Mammary epithelial cell (primary cell): ENCODE results near the gene PHLPP1.

Source experiments
- CTCF ChIP-seq, 2 donors: IDR thresholded peaks in 1 of 2; conservative IDR thresholded peaks in 1 of 2; 2 replicates each; pipeline ENCODE4 v1.5.1; 2011 to 2012; ENCODE audit warnings: inconsistent platforms in 2 of 2, low read length in 2 of 2, mild to moderate bottlenecking in 2 of 2, control low read depth in 1 of 2, low read depth in 1 of 2; ENCODE audit not compliant: insufficient read depth in 1 of 2; ENCODE audit errors: extremely low read depth in 1 of 2
- EZH2 ChIP-seq: IDR thresholded peaks from 2 replicates; pipeline ENCODE4 v1.6.1; 2012; ENCODE audit warnings: low read length, inconsistent platforms, borderline replicate concordance

DNA sequence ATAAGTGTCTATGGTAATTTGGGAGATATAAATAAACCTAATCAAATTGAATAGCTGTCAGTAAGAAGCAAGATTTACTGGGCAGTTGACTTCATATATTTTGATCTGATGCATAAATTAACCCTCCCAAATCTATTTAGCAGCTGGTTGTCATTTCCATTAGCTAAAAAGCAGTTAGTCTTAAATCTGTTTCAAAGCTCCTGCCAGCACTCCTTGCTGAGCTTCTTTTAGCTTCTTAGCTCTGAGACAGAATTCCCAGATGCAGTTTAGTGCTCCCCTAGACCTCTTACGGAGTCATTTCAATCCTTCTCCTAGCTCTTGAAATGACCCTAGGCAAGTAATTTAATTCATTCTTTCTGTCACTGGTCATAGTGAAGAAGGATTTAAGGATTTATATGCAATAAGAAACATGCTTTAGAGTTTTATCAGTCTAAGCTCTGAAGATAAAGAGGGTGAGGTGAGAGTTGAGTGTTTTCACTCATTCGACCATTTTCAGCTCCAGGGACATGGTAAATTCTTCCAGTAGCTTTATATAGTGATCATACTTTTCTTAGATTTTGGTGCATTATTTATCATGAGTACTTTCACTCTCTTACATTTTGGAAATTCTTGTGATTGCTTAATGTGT lies 98.9 kb downstream of the PHLPP1 start:
- TF ChIP-seq CTCF (conservative IDR thresholded peaks at IDR 0.05 in 1 of 2, IDR thresholded peaks at IDR 0.05 in 1 of 2; ENCODE audit: extremely low read depth in 1 of 2, insufficient read depth in 1 of 2, low read depth in 1 of 2, low read length in 2 of 2) (no peak), EZH2 (no peak)
